Stimulated activated CD8-positive, alpha-beta memory T cell treated with anti-CD3 and anti-CD28 coated beads, Interleukin-4, amount 100 ng/mL, for 48 hours (primary cell): ENCODE measurements around the gene LIN52.
"Not testable (repeated sequence)": the region's sequence is repeated elsewhere in the genome, so short reads cannot be mapped to it uniquely, and the experiment has no call there.

Experiments used
- DNase-seq: peaks from one replicate; pipeline ENCODE4 v3.0.0-alpha.2; 2020

LIN52 gene

DNA sequence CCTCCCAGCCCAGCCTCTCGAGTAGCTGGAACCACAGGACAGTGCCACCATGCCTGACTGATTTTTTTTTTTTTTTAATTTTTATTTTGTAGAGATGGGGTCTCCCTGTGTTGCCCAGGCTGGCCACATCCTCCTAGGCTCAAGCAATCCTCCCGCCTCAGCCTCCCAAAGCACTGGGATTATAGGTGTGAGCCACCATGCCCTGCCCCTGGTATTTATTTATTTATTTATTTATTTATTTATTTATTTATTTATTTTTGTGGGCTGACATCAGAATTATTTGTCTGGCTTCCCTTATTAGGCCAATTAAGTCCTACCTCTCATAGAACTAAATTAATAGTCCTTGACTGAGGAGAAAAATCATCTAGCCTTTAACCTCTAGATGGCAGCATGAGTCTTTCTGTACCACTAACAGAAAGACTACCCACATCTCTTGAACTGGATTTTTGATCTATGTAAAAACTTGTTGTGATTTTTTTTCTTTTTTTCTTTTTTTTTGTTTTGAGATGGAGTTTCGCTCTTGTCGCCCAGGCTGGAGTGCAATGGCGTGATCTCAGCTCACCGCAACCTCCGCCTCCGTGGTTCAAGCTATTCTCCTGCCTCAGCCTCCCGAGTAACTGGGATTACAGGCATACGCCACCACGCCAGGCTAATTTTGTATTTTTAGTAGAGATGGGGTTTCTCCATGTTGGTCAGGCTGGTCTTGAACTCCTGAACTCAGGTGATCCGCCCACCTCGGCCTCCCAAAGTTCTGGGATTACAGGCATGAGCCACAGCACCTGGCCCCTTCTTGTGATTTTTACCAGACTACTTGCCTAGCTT, 26.9 kb downstream of the LIN52 start:
- not testable (repeated sequence) for DNase-seq

DNA sequence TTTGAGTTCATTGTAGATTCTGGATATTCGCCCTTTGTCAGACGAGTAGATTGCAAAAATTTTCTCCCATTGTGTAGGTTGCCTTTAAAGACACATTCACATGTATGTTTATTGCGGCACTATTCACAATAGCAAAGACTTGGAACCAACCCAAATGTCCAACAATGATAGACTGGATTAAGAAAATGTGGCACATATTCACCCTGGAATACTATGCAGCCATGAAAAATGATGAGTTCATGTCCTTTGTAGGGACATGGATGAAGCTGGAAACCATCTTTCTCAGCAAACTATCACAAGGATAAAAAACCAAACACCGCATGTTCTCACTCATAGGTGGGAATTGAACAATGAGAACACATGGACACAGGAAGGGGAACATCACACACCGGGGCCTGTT, 40.7 kb downstream of the LIN52 start:
- DNase-seq, result not testable (repeated sequence)

DNA sequence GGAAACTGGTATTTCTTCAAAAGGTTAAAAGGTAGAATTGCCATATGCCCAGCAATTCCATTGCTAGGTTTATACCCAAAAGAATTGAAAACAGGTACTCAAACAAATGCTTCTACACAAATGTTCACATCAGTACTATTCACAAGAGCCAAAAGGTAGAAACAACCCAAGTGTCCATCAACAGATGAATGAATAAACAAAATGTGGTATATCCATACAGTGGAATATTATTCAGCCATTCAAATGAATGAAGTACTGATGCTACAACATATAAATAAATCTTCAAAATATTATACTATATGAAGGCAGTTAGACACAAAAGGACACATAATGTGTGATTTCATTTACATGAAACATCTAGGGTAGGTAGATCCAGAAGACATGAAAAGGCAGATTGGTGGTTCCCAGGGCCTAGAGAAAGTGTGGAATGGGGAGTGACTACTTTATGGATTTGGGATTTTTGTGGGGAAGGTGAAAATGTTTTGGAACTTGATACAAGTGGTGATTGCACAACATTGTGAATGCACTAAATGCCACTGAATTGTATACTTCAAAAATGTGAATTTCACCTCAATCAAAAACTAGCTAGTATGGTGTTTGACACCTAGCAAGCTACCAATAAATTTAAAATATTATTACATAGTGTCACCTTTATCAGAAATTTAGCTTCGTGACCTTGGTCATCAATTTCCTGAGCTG, 41.7 kb downstream of the LIN52 start:
- DNase-seq, result no peak

DNA sequence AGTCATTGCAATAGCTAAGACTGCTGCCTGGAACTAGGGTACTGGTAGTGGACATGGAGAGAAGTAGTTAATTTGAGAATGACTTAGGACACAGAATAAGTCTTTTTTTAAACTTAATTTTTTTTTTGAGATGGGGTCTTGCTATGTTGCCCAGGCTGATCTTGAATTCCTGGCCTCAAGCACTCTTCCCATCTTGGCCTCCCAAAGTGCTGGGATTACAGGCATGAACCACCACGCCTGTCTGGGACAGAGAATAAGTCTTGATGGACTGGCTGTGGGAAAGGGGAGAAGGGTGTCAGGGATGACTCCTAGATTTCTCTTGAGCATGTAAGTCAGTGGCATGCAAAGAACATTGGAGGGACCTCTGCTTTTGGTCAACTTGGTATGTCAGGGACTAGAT, 42.9 kb downstream of the LIN52 start:
- DNase-seq, result no peak

DNA sequence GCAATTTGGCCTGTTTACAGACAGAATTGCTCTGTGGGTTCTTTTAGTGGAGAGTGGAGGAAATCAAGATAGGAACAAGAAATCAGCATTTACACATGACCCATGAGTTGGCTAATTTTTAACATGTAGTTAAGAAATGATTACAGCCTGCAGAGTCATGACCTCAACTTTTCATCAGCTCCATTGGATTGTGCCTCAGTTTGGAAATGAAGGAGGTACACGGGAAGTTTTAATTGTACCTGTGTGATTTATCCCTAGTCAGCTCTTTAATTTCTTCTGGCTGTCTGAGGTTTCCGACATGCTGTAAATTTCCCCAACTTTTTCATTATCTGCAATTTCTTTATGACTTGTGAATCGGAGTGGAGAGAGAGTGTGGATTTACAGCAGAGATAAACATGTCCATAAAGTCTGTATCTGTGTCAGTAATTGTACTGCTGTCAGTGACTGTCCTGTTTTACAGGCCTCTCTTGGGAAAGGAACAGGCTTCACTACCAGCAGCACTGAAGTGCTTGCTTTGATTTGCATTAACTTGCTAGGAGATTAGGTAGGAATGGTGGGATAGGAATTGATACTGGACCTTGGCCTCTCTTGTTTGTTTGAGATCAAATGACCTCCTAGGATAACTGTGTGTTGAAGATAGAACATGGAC, 49.2 kb downstream of the LIN52 start:
- DNase-seq, result no peak

DNA sequence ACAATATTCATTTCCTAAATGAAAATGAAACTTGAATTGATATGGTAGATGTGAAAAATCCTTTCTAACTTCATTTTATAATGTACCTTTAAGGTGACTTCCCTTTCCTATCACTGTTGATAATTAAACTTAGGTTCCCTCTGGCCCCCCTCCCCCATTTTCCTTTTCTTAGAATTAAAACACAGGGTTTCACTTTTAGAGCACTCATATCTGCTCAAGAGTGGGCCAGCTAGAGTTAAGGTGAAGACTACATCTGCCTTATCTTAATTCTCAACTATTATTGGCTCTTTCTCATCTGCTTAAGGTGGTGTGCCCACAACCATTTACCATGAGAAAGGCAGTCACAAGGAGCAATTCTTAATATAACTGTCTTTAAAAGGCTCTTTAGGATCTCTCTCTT, 49.7 kb downstream of the LIN52 start:
- no peak for DNase-seq

DNA sequence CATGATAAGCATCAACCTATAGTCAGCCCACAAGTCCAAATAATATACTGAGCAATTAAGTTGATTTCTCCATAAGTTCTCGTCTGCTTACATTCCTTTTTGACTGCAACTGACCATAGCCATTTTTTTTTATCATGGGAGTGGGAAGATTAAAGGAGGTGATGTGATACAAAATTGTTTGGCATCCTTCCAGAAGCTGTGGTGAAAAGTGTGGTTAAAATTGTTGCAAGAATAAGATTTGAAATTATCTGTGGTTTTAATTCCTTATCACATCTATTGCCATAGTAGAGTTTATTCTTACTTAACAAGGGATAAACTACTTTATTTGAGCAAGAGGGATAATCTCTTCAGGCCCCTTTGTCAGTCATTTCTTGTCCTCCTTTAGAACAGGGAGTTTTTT, 50.7 kb downstream of the LIN52 start:
- DNase-seq, result no peak

DNA sequence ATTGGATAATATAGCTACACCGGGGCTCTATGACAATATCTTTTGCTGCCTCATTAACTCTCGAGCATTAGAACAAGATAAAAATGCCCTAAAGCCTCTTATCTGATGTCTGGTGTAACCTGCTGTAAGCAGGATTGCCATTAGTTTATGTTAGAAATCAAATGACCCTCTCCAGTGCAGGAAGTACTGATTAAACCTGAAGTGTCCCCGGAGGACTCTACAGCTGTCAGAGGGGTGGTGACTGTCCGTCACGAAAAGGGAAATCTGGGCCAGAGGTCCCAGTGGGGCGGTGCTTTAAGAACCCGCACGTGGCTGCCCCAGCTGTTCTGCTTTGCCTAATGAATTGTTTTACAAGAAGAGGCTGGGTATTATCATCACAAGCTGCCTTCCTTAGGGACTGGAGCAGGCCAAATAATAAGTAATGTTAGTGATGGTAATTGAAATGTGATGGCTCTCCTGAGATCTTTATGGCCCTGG, 55.7 kb downstream of the LIN52 start:
- no peak for DNase-seq

DNA sequence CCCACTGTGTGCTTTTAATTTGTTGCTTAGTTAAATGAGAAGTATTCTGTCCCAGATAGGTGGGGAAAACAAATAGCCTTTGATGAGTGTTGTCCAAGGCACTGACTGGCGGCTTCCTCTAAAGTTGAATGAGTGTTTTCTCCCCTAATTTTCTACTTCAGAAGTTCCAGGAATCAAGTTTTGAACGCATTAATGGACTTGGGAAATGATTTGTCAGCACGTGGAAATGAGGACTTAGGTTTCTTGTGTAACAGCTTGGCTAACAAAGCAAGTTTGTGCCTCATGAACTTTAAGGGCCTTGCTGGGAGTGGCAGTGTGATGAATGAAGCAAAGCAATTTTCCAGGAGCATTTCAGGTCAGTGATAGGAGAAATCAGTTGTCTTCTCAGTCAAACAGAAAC, 56.9 kb downstream of the LIN52 start:
- DNase-seq, result no peak

DNA sequence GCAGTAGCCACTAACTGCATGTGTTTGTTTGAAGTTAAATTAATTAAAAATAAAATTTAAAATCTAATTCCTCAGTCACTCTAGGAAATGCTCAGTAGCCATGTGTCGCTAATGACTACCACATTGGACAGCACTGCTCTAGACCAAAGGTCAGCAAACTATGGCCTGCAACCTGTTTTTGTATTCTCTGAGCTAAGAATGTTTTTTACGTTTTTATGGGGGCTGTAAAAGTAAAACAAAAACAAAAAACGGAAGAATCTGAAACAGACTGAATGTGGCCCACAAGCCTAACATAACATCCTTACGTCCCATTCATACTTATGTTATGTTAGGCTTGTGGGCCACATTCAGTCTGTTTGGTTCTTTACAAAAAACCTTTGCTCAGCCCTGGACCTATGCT, 57.8 kb downstream of the LIN52 start:
- DNase-seq, result no peak

DNA sequence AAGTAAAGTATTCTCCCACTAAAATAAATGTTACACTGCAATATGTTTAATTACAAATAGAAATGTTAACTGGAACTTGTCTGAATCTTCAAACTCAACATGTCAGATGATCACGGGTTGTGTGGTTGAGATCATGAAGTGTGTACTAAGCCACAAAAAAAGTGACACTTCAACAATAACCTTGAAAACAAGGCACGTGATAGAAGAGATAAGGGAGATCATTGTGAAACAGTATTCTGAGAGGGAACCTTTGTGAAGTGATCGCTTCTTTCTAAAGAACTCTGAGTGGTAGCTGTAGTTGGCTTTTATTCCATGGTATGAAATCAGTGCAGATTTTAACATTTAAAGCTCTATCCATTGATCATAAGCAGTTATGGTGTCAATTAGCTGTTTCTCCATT, 60.0 kb downstream of the LIN52 start:
- no peak for DNase-seq

DNA sequence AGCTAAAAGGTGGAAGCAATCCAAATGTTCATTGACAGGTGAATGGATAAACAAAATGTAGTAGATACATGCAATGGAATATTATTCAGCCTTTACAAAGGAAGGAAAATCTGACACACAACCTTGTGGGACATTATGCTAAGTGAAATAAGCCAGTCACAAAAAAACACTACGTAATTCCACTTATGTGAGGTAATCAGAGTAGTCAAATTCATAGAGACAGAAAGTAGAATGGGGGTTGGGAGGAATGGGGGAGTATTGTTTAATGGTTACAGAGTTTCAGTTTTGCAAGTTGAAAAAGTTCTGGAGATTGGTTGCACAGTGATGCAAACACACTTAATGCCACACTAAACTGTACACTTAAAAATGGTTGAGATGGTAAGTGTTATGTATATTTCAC, 62.8 kb downstream of the LIN52 start:
- DNase-seq, result no peak

DNA sequence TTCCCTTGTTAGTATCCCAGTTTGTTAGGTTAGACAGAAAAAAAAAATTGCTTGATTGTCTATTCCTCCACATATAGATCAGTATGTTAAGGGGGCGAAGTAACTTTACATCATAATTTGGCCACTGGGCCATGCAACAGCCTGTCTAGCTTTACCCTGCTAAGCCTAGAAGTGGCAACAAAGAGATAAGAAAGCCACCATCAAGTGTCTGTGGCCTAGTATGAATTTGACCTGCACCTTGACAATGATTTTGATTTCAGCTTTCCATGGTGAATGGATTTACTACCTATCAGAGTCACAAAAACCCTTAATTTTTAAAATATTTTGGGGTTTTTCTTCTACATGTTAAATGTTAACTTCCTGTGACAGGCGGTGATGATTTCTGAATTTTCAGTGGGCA, 63.9 kb downstream of the LIN52 start:
- DNase-seq, result no peak

DNA sequence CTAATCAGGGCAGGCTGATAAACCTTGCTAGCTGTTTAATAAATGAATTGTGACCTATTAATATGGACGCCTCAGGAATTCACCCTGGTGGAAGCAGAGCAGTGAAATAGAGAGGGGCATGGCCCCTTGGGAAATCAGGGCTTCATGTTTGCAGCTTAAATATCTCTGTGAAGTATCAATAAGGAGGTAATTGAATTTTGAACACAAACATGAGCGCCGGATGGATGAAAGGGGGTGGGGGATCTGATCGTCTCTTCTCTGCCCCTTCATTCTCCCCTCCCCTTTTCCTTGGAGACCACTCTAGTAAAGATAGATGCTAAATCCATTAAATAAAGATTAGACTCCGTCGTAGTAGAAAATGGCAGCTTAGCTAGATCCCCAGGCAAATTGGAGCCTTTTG, 70.5 kb downstream of the LIN52 start:
- no peak for DNase-seq

DNA sequence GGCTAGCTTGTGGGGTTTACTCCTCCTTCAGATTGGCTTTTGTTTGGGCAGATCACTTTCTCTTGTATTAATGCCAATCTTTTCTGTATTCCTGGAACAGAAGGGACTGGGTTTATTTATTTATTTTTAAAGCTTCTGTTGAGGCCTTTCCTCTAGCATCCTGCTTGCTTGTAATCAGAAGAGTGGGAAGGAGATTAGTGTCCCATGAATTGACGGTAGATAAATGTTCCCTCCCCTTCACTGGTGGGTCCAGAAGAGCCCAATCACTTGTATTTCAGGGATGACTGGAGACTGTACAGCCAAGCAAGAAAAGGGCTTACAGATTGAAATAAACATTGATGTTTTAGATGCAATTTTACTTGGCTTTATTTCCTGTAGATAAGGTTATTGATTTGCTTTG, 71.0 kb downstream of the LIN52 start:
- no peak for DNase-seq

DNA sequence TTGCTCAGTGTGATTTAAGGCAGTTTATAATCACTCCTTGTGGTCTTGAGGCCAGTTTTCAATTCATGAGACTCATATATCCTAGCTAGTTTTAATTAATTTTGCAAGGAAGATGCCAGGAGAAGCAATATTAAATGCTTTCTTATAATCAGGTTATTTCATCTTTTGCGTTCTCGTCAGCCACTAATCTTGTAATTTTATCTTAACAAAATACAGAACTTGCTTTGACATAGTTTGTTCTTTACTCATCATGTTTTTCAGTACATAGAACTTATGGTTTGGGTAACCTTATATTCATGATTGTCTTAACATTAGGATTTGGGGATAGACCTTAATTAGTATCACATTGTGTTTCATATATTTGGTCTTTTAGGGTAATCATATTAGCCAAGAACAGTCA, 76.0 kb downstream of the LIN52 start:
- DNase-seq, result no peak

DNA sequence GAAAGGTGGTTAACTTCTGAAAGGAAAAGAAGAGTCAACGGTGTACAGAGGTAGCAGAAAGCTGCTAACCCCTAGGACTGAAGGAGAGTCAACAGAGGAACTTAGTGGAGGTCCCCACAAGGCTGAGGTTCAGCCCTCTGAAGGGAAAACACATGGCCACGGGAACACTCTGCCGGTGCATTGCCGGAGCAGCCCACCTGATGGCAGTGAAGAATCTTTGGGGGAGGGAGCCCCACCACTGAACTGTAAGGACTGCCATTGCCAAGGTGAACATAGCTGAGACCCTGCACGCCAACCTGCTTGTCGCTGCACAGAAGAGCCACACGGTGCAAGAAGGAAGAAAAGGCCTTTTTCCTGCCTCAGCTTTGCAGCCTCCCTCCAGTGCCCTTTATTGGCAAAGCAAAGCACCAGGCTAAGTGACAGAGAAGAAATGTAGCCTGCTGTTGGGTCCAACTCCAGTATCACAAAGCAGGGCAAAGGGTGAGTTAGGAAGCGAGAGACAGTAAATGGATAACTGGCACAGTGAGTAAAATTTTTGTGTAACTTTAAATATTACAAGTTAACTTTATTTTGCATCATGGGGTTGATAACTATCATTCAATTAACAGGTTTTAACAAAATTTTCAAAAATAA, 76.9 kb downstream of the LIN52 start:
- DNase-seq, result no peak

DNA sequence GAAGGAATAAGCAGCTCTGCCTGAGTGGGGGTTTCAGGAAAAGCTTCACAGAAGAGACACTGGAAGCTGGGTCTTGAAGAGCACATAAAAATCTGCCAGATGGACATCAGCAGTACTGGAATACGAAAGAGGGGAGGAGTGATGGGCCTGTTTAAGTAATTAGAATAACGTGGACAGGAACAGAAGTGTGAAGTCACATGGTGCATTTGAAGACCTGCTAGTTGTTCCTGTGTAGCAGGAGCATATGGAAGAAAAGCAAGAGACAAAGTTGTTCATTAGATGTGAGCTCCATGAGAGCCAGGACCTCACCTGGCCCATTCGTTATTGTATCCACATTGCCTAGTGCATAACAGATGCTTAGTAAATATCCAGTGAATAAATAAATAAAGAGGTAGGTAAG, 85.2 kb downstream of the LIN52 start:
- no peak for DNase-seq

DNA sequence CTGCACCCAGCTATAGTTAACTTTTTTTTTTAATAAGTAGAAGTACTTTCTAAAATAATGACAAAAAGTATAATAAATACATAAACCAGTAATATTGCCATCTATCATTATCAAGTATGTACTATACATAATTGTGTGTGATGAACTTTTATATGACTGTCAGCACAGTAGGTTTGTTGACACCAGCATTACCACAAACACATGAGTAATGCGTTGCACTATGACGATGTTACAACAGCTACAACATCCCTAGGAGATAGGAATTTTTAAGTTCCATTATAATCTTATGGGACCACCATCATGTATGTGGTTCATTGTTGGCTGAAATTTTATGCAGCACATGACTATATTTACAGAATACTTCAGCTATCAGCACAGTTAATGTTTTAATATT, 91.6 kb downstream of the LIN52 start:
- no peak for DNase-seq

DNA sequence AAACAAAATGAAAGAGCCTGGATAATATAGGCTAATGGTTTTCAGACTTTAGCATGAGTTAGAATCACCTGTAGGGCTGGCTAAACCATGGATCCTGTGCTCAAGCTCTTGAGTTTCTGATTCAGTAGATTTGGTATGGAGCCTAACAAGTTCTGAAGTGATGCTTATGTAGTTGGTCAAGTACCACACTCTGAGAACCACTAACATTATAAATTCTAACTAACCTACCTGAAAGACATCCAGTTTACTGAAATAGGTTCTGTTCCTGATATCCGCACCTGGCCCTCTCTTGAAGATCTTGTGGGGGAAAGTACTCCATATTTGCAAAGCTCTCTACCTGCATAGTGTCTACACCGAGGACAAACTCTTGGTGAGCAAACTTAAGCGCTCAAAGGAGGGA, 95.1 kb downstream of the LIN52 start:
- DNase-seq, result no peak

DNA sequence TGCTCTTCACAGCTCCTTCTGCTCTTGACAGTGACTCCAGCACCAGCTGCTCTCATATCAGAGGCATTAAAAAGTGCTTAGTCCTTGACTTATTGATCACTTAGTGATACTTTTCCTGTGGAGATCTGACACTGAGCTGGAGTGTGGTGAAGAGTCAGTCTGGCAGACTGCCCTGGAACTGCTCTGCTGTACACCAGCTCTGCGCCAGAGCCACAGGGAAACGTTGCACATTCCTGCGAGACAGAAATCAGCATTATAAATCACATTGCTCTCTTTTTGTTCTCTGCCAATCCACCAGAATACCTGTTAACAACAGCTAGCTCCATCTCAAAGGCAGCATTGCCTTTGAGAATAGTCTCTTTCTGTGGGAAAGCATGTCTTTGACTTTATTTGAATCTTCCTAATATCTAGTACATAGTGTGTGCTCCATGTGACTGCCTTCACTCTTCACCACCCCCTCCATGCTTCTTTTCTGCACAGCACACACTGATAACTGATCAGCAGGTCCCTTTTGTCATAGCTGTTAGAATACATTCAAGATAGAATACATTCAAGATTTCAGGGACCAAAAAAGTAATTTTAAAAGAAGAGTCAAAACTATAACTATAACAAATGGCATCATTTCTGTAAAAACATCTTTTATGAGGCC, 106.3 kb downstream of the LIN52 start:
- no peak for DNase-seq

DNA sequence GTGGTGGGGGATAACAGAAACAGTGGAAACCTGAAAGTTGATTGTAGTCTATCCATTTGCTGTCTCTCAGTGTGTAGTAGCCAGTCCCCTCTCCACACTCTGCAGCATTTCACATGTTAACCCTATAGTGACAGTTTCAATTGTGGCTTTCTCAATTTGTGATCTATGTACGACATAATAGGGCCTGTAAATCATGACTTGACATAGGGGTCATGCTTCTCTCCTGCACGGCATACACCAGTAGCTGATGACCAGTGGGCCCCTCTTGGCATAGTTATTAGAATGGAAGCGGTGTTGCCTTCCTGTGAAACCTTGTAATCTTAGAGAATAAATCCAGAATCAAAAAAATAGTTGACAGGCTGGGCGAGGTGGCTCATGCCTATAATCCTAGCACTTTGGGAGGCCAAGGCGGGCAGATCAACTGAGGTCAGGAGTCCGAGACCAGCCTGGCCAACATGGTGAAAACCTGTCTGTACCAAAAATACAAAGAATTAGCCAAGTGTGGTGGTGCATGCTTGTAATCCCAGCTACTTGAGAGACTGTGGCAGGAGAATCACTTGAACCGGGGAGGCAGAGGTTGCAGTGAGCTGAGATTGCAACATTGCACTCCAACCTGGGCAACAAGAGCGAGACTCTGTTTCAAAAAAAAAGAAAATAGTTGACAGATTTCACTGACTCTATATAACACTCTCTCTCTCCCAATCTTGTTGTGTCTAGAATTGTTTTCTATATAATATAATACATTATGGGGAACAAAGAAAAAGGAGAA, 109.9 kb downstream of the LIN52 start:
- DNase-seq, result no peak
